ENCODE measurements around the gene SFXN5. TPM values are rescaled to one million over a fixed set of nuclear protein-coding genes. Genes with fewer than 3 reads are reported as not detected.

SFXN5 gene
- total RNA-seq, 1 experiment from 2014 or later, result 22.0 TPM

GRCh38 chr2:73080321-73081131, 9.0 kb upstream of the SFXN5 start:
- TF ChIP-seq EZH2 (IDR thresholded peaks at IDR 0.05; ENCODE audit: low read length, unreplicated experiment) (no peak), CTCF (conservative IDR thresholded peaks at IDR 0.05; ENCODE audit: low read depth, low read length) (no peak), EZH2phosphoT487 (IDR thresholded peaks at IDR 0.05; ENCODE audit: borderline replicate concordance, low read length) (no peak)
- POLR2A ChIA-PET (ENCODE audit: unreplicated experiment), result no interaction called here
- 0 out of 2 replicates have a peak, but pooled peaks cover 3% of the 10 kb centered on the region for H4K20me1 ChIP-seq (ENCODE audit: low read length)
- H3K79me2 ChIP-seq (ENCODE audit: low read length), result peaks cover 18% of the 10 kb centered on the region; the same call in 1 of the 2 replicates
- CTCF ChIA-PET, result no interaction called here
- ATAC-seq, result no peak
- no peak overlapping the region for H3K27ac ChIP-seq (ENCODE audit: low read length)
- no peak for DNase-seq
- no peak overlapping the region for H3K4me2 ChIP-seq (ENCODE audit: low read length)
- H3K27me3 ChIP-seq (ENCODE audit: low read length), result no peaks in the 10 kb centered on the region
- no peak overlapping the region for H2AFZ ChIP-seq (ENCODE audit: low read length)
- H3K36me3 ChIP-seq (ENCODE audit: low read depth, low read length), result peaks cover 8% of the 10 kb centered on the region
- no TSS peak for BruUV-seq (replicated peaks)
- no peaks in the 10 kb centered on the region for H3F3A ChIP-seq (ENCODE audit: low read length, unreplicated experiment)
- no peak overlapping the region for H3K4me3 ChIP-seq (ENCODE audit: low read length)
- no peaks in the 10 kb centered on the region for H3K9me2 ChIP-seq (replicated peaks; ENCODE audit: low read length)
- no peaks in the 10 kb centered on the region for H3K4me1 ChIP-seq (ENCODE audit: insufficient read depth, low read length)
- H3K9ac ChIP-seq (ENCODE audit: low read length), result no peak overlapping the region
- intact Hi-C loops (cut with micrococcal nuclease), result no loop called here
- H3K9me3 ChIP-seq (ENCODE audit: low read length), result no peaks in the 10 kb centered on the region

GRCh38 chr2:73079636-73080035, 8.1 kb upstream of the SFXN5 start:
- Histone ChIP-seq H3K79me2 (ENCODE audit: low read length) (peaks cover 10% of the 10 kb centered on the region; the same call in 1 of the 2 replicates), H3K9me2 (replicated peaks; ENCODE audit: low read length) (no peaks in the 10 kb centered on the region), H3K4me3 (ENCODE audit: low read length) (no peak overlapping the region), H3K27me3 (ENCODE audit: low read length) (no peaks in the 10 kb centered on the region), H3K36me3 (ENCODE audit: low read depth, low read length) (peaks cover 5% of the 10 kb centered on the region), H3K9me3 (ENCODE audit: low read length) (no peaks in the 10 kb centered on the region), H2AFZ (ENCODE audit: low read length) (no peak overlapping the region), H3K9ac (ENCODE audit: low read length) (no peak overlapping the region), H3K4me2 (ENCODE audit: low read length) (no peak overlapping the region), H3F3A (ENCODE audit: low read length, unreplicated experiment) (no peaks in the 10 kb centered on the region), H4K20me1 (ENCODE audit: low read length) (0 out of 2 replicates have a peak, but pooled peaks cover 3% of the 10 kb centered on the region), H3K27ac (ENCODE audit: low read length) (no peak overlapping the region), H3K4me1 (ENCODE audit: insufficient read depth, low read length) (no peaks in the 10 kb centered on the region)
- ChIA-PET CTCF (no interaction called here), POLR2A (ENCODE audit: unreplicated experiment) (no interaction called here)
- ATAC-seq (no peak), DNase-seq (no peak)
- intact Hi-C loops (cut with micrococcal nuclease), result no loop called here
- no TSS peak for BruUV-seq (replicated peaks)
- TF ChIP-seq CTCF (conservative IDR thresholded peaks at IDR 0.05; ENCODE audit: low read depth, low read length) (no peak), EZH2phosphoT487 (IDR thresholded peaks at IDR 0.05; ENCODE audit: borderline replicate concordance, low read length) (no peak), EZH2 (IDR thresholded peaks at IDR 0.05; ENCODE audit: low read length, unreplicated experiment) (no peak)
